ENCODE measurements around the gene NDUFAF4.
"Not testable (repeated sequence)": the region's sequence is repeated elsewhere in the genome, so short reads cannot be mapped to it uniquely, and the experiment has no call there.

NDUFAF4 gene

DNA sequence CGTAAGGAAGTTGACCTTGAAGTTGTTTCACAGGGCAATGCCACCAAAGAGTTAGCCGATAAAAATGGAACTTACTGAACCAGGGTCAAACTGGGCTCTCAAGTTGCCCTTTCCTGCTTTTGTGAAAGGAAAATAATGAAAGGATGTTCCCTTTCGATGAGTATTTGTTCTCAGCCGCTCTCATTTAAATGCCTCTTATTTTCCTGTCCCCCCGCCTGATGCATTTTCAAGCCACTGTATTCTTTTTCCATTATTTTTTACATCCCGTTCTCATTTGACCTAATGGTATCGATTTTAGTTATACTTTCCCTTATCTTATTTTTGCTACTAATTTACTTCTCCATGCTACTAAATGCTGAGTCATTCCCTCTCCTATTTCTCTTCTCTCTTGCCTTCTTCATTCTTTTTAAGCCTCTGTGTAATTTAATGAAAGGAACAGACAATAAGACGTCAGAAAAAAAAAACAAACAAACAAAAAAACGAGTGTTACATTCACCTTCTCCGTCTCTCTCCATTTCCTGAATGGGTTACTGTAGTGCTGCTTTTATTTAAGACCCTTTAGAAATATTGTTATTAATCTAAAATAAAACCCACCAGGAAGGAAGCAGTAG is 655 bp upstream of the NDUFAF4 start:
- no peak for DNase-seq

DNA sequence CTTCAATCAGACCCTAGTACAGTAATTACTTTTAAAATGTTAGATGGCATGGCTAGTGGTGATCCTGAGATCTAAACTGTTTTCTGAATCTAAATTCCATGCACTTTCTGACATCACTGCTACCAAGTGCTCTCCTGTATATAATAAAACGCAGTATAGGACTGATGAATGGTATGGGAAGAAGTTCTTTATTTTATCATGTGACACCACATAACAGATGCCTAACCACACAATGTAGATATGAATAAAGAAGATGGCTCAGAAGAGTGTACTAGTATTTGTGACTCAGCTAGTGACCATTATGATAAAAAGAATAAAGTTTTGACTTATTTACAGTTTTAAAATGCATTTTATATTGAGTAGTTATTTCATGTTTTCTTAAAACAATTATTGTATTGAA is 8.5 kb downstream of the NDUFAF4 start:
- no peak for DNase-seq

DNA sequence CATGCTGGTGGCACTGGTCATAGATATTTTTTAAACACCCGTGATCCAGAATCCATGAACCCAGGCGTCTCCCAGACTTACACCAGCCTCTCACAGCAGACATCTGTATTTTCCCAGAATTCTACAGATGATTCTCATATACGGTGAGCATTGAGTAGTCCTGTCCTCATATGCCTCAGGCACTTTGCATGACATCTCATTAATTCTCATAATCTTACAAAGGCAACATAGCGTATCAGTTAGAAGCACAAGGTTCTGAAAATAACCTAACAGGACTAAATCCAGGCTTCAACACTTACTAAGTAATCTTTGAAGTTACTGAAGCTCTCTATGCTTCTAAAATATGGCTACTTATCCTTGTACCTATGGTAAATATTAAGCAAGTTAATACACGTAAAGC is 8.9 kb downstream of the NDUFAF4 start:
- DNase-seq, result no peak

DNA sequence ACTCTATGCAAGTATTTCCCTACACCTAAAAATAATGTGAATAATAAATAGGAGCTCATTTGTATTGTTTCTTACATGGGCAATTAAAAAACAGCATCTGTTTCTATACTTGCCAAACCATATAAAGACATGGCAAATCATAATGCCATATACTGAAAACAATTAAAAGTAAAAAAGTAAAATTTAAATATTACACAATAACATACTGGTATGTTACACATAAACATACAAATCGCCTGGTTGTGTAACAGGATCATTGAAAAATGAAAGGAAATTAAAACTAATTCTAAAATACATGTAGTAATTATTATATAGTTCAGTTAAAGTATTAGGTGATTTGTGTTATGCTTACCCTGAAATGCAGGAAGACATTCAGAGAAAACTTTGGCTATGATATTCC is 11.2 kb downstream of the NDUFAF4 start:
- no peak for DNase-seq

DNA sequence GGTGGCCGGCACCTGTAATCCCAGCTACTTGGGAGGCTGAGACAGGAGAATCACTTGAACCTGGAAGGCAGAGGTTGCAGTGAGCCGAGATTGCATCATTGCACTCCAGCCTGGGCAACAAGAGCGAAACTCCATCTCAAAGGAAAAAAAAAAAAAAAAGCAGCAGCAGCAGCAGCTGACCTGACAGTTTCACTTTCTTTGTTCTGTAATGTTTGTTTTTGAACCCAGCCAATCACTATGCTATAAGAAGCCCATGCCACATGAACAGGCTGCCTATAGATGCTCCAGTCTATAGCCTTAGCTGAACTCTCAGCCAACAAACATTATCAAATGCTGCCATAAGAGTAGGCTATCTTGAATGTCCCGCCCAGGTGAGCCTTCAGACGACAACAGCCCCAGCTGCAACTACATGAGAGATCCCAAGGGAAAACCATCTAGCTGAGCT is 12.5 kb downstream of the NDUFAF4 start:
- not testable (repeated sequence) for DNase-seq

DNA sequence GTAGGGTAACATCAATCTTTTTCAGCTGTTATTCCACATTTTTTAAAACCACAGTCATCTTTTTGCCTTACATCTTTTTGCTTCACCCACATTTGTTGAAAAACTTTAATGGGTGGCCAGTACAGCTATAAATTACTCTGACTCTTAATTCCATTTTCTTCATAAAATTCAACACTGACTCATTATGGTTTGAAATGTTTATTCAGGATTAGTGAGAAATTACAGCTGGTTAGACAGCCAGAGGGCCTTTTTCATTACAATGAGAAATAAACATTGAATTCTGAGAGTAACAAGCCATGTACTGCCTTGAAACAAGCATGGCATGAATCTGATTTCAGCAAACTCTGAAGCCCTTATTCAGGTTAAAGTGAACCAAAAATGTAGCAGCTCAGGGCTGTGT is 19.5 kb downstream of the NDUFAF4 start:
- DNase-seq, result no peak

DNA sequence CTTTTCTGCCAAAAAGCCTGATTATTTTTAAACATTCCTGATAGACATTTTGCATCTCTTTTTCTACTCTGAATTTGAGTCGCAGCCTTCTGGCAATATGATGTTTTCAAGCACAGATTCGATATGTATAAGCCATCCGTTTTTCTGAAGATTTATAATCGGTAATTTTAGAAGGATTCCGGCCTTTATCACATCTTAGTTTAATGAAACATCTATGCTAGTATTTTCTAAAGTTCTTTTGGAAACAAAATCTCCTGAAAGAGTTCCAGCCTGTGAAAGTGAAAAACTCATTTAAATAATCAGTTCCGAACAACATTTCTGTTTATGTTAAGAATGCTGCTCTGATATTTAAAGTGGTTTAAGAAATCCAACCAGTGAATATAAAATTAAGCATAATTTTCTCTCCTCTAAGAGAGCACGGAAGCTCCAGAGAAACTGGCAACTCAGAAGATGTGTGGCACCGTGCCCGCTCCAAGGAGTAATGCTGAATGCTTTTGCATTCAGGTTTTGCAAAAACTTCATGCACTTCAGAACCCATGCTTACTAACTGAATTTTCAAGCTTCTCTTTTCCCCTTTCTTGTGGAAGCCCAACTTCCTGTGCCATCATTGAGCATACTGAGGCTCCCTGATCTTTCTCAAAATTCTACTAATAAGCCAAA is 20.7 kb downstream of the NDUFAF4 start:
- DNase-seq, result no peak

DNA sequence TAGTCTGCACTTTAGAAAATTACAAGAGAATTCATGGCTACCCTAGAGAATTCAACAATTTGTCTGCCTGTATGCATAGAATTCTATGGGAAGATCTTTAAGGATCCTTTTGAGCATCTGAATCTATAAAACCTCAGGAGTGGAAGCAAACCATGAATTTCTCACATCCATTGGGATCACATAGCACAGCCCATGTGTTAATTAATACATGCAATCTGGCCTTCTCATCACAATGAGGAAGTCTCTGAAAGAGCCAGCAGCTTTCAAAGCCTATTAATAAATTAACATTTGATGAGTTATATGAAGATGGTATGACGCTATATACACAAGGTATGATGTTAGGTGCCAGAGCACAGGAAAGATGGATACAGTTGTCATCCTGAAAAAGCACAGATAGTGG is 24.7 kb downstream of the NDUFAF4 start:
- no peak for DNase-seq

DNA sequence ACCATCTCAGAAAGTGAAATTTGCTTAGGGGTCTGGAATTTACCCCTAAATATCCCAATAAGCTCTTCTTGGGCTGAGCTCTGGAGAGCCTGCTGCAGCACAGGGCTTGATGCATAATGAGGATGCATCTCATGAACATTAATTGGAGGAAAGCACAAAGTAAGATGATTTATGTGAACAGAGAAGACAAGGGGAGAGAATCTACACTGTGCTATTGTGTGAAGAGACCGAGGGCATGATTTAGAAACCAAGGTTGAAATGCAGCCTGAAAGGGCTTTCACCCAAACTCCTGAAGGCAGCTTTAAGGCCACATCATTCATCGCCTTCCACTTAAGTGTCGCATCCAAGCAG is 32.7 kb downstream of the NDUFAF4 start:
- no peak for DNase-seq

DNA sequence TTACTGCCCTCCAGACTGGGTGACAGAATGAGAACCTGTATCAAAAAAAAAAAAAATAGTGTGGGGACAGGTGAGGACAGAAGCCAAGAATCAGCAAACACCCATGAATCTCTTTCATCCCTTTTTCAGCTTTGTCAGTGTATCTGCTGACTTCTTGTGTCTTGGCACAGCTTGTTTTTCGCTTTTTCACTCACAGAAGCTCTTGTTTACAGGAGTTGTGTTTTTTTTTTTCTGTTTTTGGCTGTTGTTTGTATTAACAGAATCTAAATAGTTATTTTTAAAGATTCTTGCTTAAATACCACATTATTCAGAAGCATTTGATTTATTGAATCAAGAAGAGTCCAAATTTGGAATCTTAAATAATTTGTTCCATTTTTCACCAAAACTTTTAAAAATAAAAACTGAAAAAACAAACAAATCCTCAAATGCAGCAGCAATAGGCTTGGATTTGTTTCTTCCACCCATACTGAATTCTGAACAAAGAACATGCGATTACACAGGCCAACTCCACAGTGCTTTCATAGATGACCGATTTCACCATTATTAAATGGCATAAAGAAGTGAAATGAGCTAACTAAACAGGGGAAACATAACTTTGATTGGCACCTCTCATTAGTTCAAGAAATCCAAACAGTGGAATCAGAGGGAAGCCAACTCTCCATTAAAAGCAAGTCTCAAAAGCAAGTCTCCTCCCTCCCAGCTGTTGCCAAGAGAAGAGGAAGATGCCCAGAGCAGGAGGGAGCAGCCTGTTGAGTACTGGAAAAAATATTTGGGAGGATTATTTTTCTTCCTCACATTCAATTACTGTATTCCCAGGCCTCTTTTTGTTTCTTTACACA is 33.3 kb downstream of the NDUFAF4 start:
- DNase-seq, result no peak

DNA sequence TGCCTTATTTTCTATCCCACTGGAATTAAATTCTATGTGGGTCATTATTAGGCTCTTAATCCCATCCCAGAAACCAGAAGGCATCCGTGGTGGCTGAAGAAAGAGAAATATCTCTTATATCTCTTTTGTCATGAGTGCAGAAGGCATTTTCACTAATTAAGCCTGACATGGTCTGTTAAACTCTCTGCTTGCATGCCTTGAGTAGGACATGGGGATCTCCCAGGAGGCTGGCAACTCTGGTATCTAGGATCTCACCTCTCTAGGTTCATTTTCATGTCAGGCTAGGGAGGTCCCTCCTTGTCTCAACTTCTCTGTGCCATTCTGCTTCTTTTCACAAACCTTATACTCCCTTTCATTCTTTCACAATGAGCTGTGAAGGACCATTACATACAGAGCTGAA is 35.1 kb downstream of the NDUFAF4 start:
- no peak for DNase-seq

DNA sequence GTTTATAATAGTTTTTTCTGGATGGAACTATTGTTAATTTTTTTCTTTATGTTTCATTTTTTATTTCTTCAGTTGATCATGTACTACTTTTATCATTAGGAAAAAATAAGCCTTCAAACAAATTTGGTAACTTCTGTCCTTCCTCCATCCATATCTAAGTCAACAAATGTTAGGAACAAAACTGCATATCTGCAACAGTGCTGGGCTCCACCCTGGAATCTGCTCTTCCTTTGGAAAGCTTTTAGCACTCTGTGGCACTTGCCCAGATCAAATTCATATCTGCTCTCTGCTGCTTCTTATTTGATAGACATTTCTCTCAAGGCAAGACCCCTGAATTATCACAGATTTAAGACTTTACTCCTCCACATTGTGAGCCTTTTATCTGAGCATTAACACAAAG is 36.1 kb downstream of the NDUFAF4 start:
- no peak for DNase-seq

DNA sequence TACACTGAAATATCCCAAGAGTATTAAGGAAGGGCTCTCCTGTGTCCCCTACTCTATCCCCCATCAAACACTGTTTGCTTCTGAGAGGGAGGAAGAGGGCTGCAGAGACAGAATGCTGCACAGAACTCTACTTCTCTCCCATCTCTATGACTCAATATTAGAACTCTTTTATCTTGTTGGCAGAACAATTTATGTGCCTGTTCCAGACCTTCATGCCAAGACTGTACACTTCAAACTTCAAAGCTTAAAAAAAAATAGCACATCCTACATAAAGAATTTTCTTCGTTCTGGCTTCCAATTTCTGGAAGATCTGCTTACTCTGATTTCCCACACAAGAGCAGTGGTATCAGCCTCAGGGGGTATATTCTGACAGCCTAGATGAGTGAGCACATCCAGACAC is 40.8 kb downstream of the NDUFAF4 start:
- no peak for DNase-seq

DNA sequence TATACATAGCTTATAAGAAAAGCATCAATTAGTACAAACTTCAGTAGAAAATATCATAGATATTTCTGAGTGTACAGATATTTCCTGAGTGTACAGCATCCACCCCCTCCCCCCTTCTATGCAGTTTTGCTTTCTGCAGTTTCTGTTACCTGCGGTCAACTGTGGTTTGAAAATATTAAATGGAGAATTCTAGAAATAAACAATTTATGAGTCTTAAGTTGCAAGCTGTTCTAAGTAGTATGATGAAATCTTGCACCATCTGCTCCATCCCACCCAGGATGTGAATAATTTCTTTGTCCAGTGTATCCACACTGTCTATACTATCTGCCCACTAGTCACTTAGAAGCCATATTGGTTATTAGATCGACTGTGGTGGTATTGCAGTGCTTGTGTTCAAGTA is 44.6 kb downstream of the NDUFAF4 start:
- no peak for DNase-seq

DNA sequence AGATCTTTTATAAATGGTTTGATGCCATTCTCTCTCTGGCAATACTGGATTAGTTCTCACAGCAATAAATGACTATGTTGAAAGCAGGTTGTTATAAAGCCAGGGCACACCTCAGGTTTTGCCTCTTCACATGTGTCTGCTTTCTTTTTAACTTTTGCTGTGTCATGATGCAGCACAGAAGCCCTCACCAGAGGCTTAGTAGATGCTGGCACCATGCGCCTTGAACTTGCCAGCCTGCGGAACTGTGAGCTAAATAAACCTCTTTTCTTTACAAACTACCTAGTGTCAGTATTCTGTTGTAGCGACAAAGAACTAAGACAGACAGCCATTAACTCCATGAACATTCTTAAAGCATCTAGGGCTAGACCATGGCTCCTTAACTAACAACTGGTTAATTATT is 45.1 kb downstream of the NDUFAF4 start:
- DNase-seq, result no peak

DNA sequence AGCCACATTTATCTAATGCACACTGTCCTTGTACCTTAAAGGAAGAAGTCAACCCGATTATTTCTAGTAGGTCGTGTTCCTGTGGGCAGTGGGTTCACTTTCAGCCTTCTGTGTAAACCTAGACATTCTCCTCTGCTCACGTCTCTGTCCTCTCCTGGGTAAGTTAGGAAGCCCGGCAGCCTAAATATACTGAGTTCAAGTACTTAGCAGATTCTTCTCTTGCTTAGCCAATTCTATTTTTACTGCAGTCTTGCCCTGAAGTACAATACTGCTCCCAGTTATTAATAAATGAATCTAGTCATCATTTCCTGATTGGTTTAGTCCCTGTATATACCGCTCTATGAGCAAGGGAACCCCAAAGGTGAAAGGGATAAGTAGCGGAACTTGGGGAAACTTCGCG is 45.8 kb downstream of the NDUFAF4 start:
- no peak for DNase-seq

DNA sequence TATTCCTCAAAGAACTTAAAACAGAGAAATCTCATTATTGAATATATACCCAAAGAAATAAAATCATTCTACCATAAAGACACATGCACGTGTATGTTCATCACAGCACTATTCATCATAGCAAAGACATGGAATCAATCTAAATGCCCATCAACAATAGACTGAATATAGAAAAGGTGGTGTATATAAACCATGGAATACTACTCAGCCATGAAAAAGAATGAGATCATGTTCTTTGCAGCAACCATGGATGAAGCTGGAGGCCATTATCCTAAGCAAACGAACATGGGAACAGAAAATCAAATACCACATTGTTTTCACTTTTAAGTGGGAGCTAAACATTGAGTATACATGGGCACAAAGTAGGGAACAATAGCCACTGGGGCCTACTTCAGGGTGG is 48.1 kb downstream of the NDUFAF4 start:
- no peak for DNase-seq

DNA sequence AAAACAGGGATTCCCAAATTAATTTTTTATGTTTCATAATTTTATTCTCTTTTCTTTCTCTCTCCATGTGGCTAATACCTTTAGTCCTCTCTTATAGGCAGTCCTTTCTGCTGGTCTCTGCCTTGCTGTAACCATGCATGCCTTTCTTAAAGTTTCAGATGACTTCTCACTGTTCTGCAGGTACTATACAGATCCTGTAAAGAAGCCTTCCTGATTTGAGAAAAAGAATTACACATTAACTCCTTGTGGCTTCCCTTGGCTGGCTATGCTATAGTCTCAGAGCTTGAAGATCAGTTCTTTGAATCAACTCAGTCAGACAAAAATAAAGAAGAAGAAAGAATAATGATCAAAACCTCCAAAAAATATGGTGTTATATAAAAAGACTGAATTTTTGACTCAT is 53.2 kb downstream of the NDUFAF4 start:
- DNase-seq, result no peak

DNA sequence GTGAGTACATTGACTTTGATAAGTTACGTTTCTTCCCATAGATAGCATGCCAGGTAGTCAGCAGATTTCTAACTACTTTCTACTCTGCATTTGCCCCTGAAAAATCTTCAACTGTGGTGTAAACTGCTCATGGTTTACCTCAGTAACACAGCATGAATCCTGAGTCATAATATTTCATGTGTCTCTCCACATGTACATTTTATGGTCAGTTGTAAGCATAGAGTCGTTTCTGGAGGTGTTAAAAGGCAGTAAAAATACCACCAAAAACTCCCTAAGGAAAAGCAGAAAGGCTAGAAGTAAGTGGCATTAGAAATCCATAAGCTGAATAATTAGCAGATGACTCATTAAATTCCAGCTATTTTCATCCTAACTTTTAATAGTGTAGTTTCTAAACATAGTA is 56.3 kb downstream of the NDUFAF4 start:
- no peak for DNase-seq
